ENCODE measurements around the gene OBSCN. TPM values are rescaled to one million over a fixed set of nuclear protein-coding genes. Genes with fewer than 3 reads are reported as not detected.

Gene OBSCN
- polyA plus RNA-seq, 3 donors = 32.0 to 53.4 (median 48.5) TPM

DNA sequence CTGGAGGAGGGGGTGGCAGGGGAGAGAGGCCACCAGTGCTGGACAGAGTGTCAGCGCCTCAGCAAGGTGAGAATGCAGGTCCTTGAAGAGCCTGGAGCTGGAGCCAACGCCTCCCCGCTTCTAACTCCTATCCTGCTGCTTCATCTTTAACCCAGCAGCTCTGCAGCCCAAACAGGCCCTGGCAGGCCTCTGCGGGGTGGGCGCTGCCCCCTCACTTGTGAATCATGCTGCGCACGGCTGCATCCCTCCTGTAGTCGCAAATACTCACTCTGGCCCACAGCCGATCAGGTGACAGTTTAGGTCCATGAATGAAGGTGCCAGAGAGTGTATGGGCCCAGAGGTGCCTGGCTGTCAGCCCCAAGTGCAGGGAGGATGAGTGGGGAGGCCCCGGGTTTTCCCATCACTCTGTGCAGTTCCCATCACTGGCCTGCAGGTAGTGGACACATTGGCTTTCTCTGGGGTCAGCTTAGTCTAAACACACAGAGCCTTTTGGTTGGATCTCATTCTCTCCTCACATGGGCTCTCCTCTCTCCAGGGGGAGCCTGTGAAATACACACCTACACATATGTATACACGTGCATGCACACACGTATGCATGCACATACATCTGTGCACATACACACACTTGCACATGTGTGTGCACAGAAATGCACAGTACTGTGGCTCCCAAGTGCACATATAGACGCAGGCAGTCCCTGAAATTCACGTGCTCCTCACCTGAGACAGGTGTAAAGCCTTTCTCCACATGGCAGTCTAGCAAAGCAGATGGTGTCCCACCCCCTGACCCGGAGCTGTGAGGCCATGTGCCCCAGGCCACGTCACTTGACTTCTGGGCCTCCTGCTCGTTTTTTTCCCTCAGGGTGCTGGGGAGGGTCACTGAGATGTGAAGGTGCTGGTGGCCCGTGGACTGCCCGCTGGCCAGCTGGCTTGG is 146.8 kb downstream of the OBSCN start:
- DNase-seq = no peak

DNA sequence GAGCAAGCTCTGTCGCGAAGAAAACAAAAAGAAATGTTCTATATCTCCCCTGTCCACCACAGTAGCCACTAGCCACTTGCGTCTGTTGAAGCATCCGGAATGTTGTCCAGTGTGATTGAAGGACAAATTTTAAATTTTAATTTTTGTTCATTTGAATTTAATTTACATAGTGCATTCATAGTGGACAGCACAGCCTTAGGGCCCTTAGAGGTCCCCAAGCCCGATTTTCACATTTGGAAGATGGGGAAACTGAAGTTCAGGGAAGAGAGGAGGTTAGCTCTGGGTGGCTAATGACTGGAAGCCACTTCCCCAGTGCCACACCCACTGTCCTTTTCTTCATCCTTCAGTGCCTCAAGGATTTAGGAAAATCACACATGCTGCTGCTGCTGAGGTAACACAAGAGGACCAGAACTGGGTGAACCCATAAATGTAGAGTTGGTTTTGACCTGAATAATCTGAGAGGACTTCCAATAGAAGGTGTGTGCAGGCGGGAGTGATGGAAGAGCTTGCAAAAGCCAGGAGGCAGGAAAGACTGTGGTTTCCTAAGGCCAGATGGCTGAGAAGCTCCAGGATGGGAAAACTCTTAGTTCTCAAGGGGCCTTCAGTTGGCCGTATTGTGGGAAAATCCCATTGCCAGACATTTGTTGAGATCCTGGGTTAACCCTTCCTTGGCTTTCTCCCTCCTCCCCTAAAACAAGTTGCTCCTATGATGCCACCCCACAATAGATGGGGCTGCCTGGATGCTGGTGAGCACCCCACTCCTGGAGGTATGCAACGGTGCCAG is 149.2 kb downstream of the OBSCN start:
- no peak for DNase-seq

DNA sequence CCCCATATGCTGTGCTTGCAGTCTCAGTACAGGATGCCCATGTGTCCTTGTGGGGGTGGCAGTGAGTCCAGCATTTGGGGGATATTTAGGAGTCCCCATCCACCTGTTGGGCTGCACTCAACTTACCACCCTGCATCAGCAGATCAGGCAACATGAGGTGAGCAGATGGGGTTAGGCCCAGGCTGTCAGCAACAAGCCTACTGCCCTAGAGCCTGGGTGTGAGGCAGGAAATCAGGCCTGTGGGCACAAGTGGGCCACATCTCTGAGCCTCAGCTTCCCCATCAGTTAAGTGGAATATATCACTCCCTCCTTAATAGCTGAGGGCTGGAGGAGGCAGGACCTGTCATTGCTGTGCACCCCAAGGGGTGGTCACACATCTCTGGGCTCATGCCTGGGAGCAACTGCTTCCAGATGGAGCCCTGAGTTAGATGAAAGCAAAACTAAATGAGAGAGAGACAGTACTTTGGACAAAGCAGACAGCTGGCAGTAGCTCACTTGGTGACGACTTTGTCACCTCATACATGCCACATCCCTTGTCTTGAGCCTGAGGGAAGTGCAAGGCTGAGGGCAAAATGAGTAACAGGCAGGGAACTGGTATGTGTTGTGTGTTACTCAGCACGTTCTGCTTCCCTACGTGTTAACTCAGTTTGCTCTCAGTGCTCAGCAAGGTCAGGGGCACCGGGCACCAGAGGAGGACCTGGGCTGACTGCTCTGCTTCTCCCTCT is 150.4 kb downstream of the OBSCN start:
- DNase-seq = no peak

DNA sequence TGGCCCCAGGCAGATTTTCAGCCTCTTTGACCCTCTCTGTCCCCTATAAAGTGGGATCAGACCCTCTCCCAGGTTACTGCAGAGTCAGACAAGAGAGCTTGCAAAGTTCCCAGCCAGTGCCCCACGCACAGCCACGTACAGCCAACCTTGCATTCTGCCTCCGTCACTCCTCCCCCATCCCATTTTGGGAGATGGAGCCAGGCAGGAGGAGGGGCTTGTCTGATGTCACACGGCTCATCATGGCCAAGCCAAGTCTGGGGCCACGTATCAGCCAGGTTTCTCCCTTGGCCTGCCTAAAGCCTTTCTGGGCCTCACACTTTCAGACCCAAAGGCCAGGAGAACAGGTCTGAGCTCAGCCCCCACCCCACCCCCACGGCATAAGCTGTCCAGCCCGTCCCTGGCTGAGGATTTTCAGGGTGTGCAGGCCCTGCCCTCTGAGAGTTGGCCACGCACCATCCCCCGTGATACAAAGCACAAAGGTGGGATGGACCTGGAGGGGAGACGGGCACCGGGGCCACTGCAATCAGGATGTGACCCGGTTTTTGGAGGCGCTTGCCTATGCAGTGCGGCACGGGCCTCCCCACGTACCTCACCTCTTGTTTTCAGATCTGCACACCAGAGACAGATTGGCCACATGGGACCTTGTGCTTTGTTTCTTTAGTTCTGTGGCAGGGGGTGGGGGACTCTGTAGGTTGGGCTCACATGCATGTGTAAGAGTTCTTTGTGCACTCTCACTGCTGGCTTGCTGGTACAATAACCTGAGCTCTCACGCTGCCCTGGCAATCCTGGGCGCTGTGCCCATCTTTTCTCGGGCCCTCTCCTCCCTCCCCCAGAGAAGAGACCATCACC is 151.1 kb downstream of the OBSCN start:
- no peak for DNase-seq

DNA sequence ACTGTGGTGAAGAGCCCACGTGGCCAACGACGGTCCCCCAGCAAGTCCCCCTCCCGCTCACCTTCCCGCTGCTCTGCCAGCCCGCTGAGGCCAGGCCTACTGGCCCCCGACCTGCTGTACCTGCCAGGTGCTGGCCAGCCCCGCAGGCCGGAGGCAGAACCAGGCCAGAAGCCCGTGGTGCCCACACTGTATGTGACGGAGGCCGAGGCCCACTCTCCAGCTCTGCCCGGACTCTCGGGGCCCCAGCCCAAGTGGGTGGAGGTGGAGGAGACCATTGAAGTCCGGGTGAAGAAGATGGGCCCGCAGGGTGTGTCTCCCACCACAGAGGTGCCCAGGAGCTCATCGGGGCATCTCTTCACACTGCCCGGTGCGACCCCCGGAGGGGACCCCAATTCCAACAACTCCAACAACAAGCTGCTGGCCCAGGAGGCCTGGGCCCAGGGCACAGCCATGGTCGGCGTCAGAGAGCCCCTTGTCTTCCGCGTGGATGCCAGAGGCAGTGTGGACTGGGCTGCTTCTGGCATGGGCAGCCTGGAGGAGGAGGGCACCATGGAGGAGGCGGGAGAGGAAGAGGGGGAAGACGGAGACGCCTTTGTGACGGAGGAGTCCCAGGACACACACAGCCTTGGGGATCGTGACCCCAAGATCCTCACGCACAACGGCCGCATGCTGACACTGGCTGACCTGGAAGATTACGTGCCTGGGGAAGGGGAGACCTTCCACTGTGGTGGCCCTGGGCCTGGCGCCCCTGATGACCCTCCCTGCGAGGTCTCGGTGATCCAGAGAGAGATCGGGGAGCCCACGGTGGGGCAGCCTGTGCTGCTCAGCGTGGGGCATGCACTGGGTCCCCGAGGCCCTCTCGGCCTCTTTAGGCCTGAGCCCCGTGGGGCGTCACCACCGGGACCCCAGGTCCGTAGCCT is 152.0 kb downstream of the OBSCN start:
- DNase-seq = no peak

DNA sequence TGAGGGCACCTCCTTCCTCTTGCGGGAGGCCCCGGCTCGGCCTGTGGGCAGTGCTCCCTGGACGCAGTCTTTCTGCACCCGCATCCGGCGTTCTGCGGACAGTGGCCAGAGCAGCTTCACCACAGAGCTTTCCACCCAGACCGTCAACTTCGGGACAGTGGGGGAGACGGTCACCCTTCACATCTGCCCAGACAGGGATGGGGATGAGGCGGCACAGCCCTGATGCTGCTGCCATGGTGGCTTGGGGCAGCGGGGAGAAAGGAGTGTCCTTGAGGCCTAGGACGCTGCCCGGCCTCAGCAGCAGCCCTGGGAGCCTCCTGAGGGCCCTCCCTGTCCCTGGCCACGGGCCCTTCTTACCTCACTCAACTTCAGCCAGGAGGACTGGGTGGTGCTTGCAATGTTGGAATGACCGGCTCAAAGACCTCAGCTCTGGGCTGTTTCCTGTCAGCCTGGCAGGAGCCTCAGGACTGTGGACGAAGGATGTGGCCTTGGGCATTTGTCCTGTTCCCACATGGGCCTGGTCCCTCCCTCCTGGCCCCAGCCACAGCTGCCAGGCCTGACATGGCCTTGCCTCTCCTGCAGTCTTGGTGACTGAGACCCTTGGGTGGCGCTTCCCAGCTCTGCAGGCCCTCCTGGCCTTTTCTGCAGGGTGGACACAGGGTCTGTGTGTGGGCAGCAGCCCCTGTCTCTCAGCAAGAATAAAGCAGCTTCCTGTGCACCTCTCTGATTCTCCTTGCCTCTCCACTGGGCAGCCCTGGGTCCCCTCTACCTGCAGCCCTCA is 152.9 kb downstream of the OBSCN start:
- no peak for DNase-seq

DNA sequence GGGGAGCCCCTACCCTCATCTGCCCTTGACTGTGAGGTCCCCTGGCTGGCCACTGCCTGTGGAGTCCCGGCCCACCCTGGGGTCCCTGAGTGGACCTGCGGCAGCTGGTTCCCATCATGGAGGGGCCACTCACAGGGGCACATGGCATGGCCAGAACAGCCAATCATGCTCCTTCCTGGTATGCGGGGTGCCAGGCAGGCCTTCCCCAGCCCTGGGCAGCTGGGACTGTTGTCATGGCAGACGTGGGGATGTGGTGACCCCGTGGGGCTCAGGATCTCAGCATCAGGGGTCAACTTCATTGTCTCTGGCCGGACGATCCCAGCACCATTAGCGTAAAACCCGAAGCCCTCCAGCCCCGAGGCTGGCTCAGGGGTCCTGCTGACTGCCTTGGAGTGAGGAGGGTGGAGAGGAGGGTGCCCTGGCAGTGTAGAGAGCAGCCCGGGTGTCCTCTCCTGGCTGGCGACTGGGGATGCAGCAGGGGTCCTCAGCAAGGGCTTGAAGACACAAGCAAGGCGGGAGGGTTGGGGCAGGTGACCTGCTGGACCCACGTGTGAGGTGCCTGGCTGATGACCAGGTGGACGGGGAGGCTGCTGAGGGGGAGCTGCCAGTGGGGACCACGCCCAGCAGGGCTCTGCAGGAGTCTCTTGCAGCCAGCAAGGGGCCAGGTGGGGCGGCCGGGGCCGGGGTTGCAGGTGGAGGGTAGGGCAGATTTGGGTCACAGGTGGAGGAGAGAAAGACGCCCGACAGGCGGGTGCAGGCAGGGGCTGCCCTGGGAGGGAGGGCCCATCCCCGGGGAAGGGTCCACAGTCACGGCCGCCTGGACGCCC is 153.7 kb downstream of the OBSCN start:
- DNase-seq = no peak

DNA sequence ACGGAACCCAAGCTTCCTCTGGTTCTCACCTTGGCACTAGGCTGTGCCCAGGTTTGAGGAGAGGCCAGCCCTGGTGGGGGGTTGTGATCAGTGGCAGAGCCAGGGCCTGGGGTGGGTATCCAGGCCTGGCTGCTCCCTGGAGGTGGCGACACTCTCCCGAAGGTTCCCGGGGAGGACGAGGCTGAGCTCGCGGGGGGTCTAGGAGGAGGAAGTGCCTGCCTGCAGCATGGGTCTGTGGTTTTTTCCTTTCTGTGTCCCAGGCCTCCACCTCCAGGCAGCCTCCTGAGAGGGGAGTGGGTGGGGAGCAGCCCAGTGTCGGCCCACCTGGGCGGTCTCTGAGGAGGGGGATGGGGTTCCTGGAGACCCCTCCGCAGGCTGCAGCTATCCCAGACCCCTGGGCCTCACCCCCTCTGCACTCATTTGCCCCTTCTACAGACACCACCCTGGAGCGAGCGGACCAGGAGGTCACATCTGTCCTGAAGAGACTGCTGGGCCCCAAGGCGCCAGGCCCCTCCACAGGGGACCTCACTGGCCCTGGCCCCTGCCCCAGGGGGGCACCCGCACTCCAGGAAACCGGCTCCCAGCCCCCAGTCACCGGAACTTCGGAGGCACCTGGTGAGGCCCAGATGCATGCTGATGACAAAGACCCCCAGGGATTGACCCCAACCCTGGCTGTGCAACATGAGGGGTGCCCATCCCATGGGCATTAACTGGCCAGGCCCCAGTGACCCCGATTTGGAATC is 154.5 kb downstream of the OBSCN start:
- no peak for DNase-seq

DNA sequence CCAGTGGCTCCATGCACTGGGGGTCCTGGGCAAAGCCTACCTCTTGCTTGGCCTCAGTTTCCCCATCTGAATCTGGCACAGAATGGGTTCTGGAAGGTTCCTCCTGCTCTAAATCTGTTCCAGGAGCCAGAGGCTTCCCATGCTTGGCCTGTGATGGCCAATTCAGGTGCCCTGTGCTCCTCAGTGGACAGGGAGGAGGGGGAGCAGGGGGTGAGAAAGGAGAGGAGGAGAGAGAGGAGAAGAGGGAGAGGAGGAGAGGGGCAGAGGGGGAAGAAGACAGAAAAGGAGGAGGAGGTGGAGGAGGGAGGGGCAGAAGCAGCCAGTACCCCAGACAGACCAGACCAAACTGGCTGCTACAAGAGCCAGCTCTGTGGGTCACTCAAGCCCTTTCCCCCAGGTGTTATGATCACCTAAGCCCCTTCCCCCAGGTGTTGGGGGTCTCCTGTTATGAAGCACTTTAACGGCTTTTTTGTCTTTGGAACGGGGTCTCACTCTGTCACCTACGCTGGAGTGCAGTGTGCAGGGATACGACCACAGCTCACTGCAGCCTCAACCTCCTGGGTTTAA is 155.1 kb downstream of the OBSCN start:
- no peak for DNase-seq

DNA sequence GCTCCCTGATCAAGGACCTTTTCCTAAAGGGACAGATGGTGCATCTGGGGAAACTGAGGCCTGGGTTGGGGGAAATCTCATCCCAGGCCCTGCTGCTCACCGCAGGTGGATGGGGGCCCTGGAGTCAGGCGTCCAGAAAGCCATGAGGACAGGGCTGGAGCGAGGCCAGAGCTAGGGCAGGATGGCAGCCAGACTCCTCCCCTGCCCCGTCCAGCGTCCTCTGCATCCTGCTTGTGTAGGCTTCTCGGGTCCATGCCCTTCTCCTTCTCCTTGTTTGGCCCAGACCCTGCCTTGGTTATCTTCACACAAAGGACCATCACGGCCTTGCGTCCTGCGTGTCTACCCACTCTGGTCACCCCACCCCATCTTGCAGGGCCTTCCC is 155.8 kb downstream of the OBSCN start:
- no peak for DNase-seq

DNA sequence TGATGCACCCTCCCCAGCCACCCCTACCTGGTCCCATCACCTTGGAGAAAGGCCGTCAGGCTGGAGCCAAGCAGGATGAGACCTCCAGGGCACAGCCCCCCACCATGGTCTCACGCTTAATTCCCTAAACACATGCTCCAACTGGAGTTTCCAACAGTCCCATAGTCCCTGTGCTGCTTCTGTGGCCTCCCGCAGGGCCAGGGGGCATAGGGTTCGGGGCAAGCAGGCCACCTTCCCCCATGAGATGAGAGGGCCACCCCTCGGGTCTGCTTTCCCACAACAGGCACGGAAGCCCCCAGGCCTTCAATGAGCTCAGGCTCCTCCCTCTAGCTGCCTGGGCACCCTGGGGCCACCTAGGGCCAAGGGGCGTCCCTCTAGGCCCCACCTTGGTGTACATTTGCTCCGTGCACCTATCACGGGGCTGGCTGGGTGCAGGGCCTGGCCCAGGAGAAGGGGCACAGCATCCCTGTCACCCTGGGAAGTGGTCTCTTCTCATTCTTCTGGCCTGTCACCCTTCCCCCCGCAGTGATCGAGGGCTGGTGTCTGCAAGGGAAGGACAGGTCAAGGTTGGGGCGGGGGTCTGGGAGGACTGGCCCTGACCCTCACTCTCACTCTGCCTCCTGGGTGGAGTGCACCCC is 156.3 kb downstream of the OBSCN start:
- no peak for DNase-seq

DNA sequence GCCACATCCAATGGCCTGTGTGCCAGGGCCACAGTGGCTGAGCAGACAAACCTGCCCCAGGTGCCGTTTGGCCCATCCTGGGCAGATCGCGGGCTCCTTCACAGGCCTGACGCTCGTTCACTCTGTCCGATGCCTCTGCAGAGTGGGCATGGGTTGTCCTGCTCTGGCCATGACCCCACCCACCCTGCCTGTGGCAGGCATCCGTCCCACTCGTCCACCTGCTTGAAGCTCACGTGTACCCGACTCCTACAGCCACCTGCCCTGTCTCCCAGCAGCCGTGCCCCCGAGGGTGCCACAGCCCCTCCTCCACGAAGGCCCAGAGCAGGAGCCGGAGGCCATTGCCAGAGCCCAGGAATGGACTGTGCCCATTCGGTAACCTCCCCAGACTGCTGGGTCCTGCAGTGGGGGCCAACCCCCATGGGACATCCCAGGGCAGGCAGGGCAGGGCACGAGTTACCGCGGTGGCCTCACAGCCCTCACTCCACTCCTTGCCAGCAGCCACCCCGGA is 156.9 kb downstream of the OBSCN start:
- no peak for DNase-seq

DNA sequence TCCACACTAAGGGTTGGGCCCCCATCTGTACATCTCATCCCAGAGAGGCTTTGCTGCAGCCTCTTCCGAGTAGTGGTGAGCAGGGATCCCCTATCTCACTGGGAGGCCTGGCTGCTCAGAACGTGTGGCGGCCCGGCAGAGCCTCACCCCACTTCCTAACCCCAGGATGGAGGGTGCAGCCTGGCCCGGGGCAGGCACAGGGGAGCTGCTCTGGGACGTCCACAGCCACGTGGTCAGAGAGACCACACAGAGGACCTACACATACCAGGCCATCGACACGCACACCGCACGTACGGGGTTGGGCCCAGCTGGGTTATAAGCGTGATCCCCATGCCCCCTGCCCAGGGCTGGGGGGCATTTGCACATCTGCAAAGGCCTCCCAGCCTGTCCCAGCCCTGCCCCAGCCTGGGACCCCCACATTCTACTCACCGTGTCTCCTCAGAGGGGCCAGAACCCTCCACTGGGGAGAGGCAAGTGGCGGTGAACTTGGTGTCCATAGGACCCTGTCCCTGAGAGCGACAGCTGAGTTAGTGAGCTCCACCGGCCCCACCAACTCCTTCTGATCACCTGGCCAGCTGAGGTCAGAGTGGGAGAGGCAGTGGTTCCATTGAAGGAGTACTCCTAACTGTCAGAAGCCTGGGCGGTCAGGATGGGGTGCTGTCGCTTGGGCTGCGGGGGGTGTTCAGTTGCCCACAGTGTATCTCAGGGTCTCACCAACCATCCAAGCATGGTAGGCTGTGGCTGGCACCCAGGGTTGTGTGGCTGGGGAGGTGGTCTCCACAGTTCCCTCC is 157.6 kb downstream of the OBSCN start:
- no peak for DNase-seq

DNA sequence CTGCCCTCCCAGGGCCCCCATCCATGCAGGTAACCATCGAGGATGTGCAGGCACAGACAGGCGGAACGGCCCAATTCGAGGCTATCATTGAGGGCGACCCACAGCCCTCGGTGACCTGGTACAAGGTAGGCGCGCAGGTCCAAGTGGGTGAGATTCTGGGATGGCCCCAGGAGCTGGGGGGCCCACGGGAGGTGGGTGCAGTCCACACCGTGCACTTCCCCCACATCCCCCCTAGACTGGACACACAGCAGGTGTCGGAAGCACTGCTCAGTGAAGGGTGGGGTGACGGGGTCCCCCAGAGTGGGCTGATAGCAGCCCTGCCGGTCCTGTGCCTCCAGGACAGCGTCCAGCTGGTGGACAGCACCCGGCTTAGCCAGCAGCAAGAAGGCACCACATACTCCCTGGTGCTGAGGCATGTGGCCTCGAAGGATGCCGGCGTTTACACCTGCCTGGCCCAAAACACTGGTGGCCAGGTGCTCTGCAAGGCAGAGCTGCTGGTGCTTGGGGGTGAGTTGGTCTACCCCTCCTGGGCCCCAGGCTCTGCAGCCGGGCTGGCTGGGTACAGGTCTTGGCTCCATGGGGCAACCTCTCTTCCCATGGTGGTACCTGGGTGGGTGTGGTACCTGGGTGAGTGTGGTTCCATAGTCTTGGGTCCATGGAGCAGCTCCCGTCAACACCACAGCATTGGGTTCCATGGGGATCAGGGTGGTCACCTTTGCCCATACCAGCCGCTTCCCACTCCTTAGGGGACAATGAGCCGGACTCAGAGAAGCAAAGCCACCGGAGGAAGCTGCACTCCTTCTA is 158.4 kb downstream of the OBSCN start:
- DNase-seq = no peak

All from renal pelvis (tissue), 4 donors.